HepG2 (cell line): Measurements from ENCODE around the gene SGMS1. TPM values are rescaled to one million over a fixed set of nuclear protein-coding genes. Genes with fewer than 3 reads are reported as not detected.
A peak's percentile ranks its signal among the peaks of the same experiment; 100 is the strongest.
"Not testable (repeated sequence)": the region's sequence is repeated elsewhere in the genome, so short reads cannot be mapped to it uniquely, and the experiment has no call there.

Experiments used
- ATAC-seq: fragments of 200-7000 bp; cut with Tn5 transposase; 3 replicates; pipeline ENCODE4 v1.9.1; 2020; ENCODE audit warnings: mild to moderate bottlenecking, moderate library complexity
- BruUV-seq: library from RNA; stranded (reverse); fragments of 400-500 nt; replicated peaks from 2 replicates; lab custom pipeline; 2021; lab: Mats Ljungman, UMichigan
- CTCF ChIA-PET: fragments of 300-600 bp; formaldehyde crosslinking; extraction: SDS; loops from one replicate; lab custom pipeline; 2021; ENCODE audit warnings: low total read pairs, inconsistent platforms, low intra/inter-chr PET ratio; lab: Yijun Ruan, JAX
- POLR2A ChIA-PET: fragments of 350-600 bp; sonication (Branson Sonifier 250); formaldehyde crosslinking; loops from one replicate; lab custom pipeline; 2020; ENCODE audit warnings: antibody characterized with exemption, inconsistent platforms; lab: Yijun Ruan, JAX
- DNase-seq: peaks from one replicate; pipeline ENCODE4 v3.0.0-alpha.2; 2015; ENCODE audit warnings: low spot score
- FAIRE-seq: peaks from 3 replicates; lab custom pipeline; 2011; peaks lifted over from hg19 to GRCh38; lab: Jason Lieb, UNC
- H2AFZ ChIP-seq: one replicate; pipeline ENCODE4 v1.6.1; 2011; ENCODE audit warnings: low read length, inconsistent platforms
- H3K27ac ChIP-seq: fragments of 300-600 bp; 3 replicates; pipeline ENCODE4 v1.8.0; 2011; ENCODE audit warnings: mixed run types, mild to moderate bottlenecking, mixed read lengths, low read length, inconsistent platforms; ENCODE audit not compliant: insufficient read depth; ENCODE audit errors: extremely low read length
- H3K27me3 ChIP-seq, 2 experiments: fragments of 200-600 bp in 1 of 2; 2 replicates in 1 of 2; 3 replicates in 1 of 2; pipeline versions ENCODE4 v1.6.0 to v1.8.0; 2011; ENCODE audit warnings: low read length in 2 of 2, mild to moderate bottlenecking in 2 of 2, moderate library complexity in 2 of 2, inconsistent platforms in 1 of 2; ENCODE audit not compliant: insufficient read depth in 2 of 2, control insufficient read depth in 1 of 2
- H3K36me3 ChIP-seq, 2 experiments: fragments of 200-600 bp in 1 of 2; replicated peaks in 1 of 2; 2 replicates in 1 of 2; 3 replicates in 1 of 2; pipeline versions ENCODE4 v1.5.1 to v1.8.0; 2011; ENCODE audit warnings: low read length in 2 of 2, inconsistent platforms in 1 of 2; ENCODE audit not compliant: insufficient read depth in 2 of 2, control insufficient read depth in 1 of 2
- H3K4me1 ChIP-seq: 2 replicates; pipeline ENCODE4 v1.5.1; 2012; ENCODE audit warnings: low read length, inconsistent platforms; ENCODE audit not compliant: insufficient read depth
- H3K4me2 ChIP-seq: 2 replicates; pipeline ENCODE4 v1.6.0; 2011; ENCODE audit warnings: low read depth, low read length, inconsistent platforms
- H3K4me3 ChIP-seq, 3 experiments: fragments of 200-600 bp in 1 of 3; sonication (generic), shearing (Covaris generic) in 1 of 3; replicated peaks in 1 of 3; 2 replicates each; pipeline ENCODE4 v1.5.1; 2011 to 2016; ENCODE audit warnings: low read length in 3 of 3, inconsistent platforms in 2 of 3, low read depth in 2 of 3, mild to moderate bottlenecking in 2 of 3, control low read depth in 1 of 3, mixed read lengths in 1 of 3; ENCODE audit not compliant: insufficient read depth in 1 of 3
- H3K79me2 ChIP-seq: one replicate; pipeline ENCODE4 v1.6.1; 2011; ENCODE audit warnings: low read length, inconsistent platforms; ENCODE audit not compliant: insufficient read depth
- H3K9ac ChIP-seq: 2 replicates; pipeline ENCODE4 v1.6.0; 2011; ENCODE audit warnings: mild to moderate bottlenecking, low read depth, low read length, inconsistent platforms; ENCODE audit not compliant: insufficient read depth
- H3K9me3 ChIP-seq: 2 replicates; pipeline ENCODE4 v1.5.1; 2012; ENCODE audit warnings: mild to moderate bottlenecking, low read length
- H4K20me1 ChIP-seq: 2 replicates; pipeline ENCODE4 v1.6.0; 2011; ENCODE audit warnings: inconsistent platforms, mild to moderate bottlenecking, low read length, moderate library complexity; ENCODE audit not compliant: insufficient read depth
- CEBPB ChIP-seq: IDR thresholded peaks from 2 replicates; pipeline ENCODE4 v1.6.1; 2011; ENCODE audit warnings: low read depth, low read length, improper control_type of control experiment, borderline replicate concordance
- FOSL2 ChIP-seq: sonication (generic); formaldehyde crosslinking; IDR thresholded peaks from 2 replicates; pipeline ENCODE4 v1.4.0; 2020; ENCODE audit warnings: missing genetic modification reagents
- HHEX ChIP-seq: IDR thresholded peaks from 2 replicates; pipeline ENCODE4 v1.6.1; 2016; ENCODE audit warnings: control low read depth
- WGBS: methylation state at CpG from one replicate; pipeline ENCODE4 v1.1.6; 2017; ENCODE audit warnings: low lambda C conversion rate; 5-methylcytosine and 5-hydroxymethylcytosine counted together
- in situ Hi-C: cut with HindIII; loops from 2 replicates; pipeline ENCODE4 v1.10.0; 2017; ENCODE audit warnings: low pct_unique_long_range_greater_than_20kb; ENCODE audit not compliant: extremely low pct_ligation_motif_present
- intact Hi-C: fragments of 100-400 bp; cut with micrococcal nuclease; formaldehyde crosslinking; loops from one replicate; pipeline ENCODE4 v1.10.0; 2022; ENCODE audit not compliant: unreplicated experiment
- polyA plus RNA-seq, 8 experiments: library from polyadenylated mRNA; depleted of rRNA in 3 of 8; stranded (reverse) in 7 of 8; unstranded in 1 of 8; fragments of >200 nt; fragmentation: Illumina TruSeq in 4 of 8; extraction: Trizol in 4 of 8; gene quantifications; 2 replicates each; pipeline versions ENCODE4 v1.2.1 to v1.2.3, GENCODE V29; 2011 to 2016; ENCODE audit warnings: low read depth in 4 of 8, missing spikeins in 1 of 8, mixed read lengths in 1 of 8; ENCODE audit not compliant: insufficient read depth in 1 of 8
- total RNA-seq, 5 experiments: library from RNA; depleted of rRNA; stranded (reverse); fragments of >200 nt; fragmentation: Illumina TruSeq; extraction: Trizol; gene quantifications; 2 replicates each; pipeline ENCODE4 v1.2.3, GENCODE V29; 2016; ENCODE audit warnings: low read depth in 1 of 5

Gene SGMS1
- total and polyA plus RNA-seq, 2 of the 13 experiments (the other 11 are each of a cell fraction or from before 2014, with no cell fraction given), result 6.5 to 15.1 TPM

- no TSS peak for BruUV-seq
- Histone ChIP-seq H3K4me3 (no peak overlapping the region), H3K4me1 (peaks cover 21% of the 10 kb centered on the region), H3K27me3 (no peaks in the 10 kb centered on the region), H3K36me3 (no peaks in the 10 kb centered on the region), H3K79me2 (peaks cover 4% of the 10 kb centered on the region), H3K4me2 (no peak overlapping the region), H3K27ac (no peak overlapping the region), H2AFZ (no peak overlapping the region), H3K9ac (no peak overlapping the region), H4K20me1 (no peaks in the 10 kb centered on the region), H3K9me3 (no peaks in the 10 kb centered on the region)
- DNase-seq, result no peak
- intact Hi-C loops, result no loop called here
- no peak for ATAC-seq
- CTCF ChIA-PET, result no interaction called here
- FAIRE-seq, result no peak
- POLR2A ChIA-PET, result no interaction called here
- in situ Hi-C loops, result no loop called here
- TF ChIP-seq HHEX (CRISPR knock-in tag) (no peak), CEBPB (0 out of 2 replicates have a peak, but pooled peaks have one; percentile 21)
These were observed 87.0 kb downstream of the SGMS1 start for GRCh38 chr10:50536617-50537240.

DNA sequence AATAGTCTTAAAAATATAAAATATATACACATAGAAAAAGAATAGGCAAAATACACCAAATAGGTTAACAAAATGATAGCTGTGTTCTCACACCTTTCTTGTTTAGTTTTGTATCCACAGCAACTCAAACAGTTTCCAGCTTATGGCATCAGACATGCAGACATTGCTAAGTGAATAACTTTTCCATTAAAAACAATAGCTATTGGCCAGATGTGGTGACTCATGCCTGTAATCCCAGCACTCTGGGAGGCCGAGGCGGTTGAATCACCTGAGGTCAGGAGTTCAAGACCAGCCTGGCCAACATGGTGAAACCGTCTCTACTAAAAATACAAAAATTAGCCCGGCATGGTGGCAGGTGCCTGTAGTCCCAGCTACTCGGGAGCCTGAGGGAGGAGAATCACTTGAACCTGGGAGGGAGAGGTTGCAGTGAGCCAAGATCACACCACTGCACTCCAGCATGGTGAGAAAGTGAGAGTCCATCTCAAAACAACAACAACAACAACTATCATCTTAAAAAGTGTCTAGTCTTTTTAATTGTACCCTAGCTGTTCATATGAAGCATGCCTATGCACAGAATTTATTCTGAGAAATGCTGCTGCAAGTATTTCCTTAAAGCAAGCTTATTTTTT is 88.9 kb downstream of the SGMS1 start:
- 97% methylated on average over 5 of the region's 5 CpGs for WGBS
- peak; percentile 36; the same call in 1 of the 2 replicates for TF ChIP-seq FOSL2 (CRISPR knock-in tag)
- H3K79me2 ChIP-seq, H3K27ac ChIP-seq, H3K27me3 ChIP-seq, H2AFZ ChIP-seq, POLR2A ChIA-PET, H3K9ac ChIP-seq, H3K9me3 ChIP-seq, FAIRE-seq, in situ Hi-C loops, ATAC-seq, intact Hi-C loops, BruUV-seq, DNase-seq, H3K36me3 ChIP-seq, H3K4me2 ChIP-seq, CTCF ChIA-PET, H4K20me1 ChIP-seq, H3K4me3 ChIP-seq: not testable (repeated sequence)
- H3K4me1 ChIP-seq, result peaks cover 17% of the 10 kb centered on the region
